ENCODE data around the gene LNX2.
A peak's percentile ranks its signal among the peaks of the same experiment; 100 is the strongest.

The LNX2 gene

GRCh38 chr13:27620377-27621115, at the start of gene LNX2:
Gene LNX2 (minus strand): TSS chr13:27620529. CDS start chr13:27581703, 38,826 bp downstream.
- DNase-seq (ENCODE audit: low read depth) = peak; percentile 82

GRCh38 chr13:27667946-27668345, 47.6 kb upstream of the LNX2 start:
- no peak for DNase-seq (ENCODE audit: low read depth)

- DNase-seq (ENCODE audit: low read depth) = no peak
Measured at GRCh38 chr13:27666951-27667350, 46.6 kb upstream of the LNX2 start.

GRCh38 chr13:27665761-27666160, 45.4 kb upstream of the LNX2 start:
- DNase-seq (ENCODE audit: low read depth) = no peak

GRCh38 chr13:27665333-27665732, 45.0 kb upstream of the LNX2 start:
- no peak for DNase-seq (ENCODE audit: low read depth)

GRCh38 chr13:27663947-27664346, 43.6 kb upstream of the LNX2 start:
- no peak for DNase-seq (ENCODE audit: low read depth)

- no peak for DNase-seq (ENCODE audit: low read depth)
Measured at GRCh38 chr13:27662738-27663470, 42.6 kb upstream of the LNX2 start.

- no peak for DNase-seq (ENCODE audit: low read depth)
Measured at GRCh38 chr13:27661017-27661416, 40.7 kb upstream of the LNX2 start.

- no peak for DNase-seq (ENCODE audit: low read depth)
Measured at GRCh38 chr13:27660511-27660910, 40.2 kb upstream of the LNX2 start.

- DNase-seq (ENCODE audit: low read depth) = no peak
Measured at GRCh38 chr13:27659145-27659865, 39.0 kb upstream of the LNX2 start.

GRCh38 chr13:27658546-27658945, 38.2 kb upstream of the LNX2 start:
- no peak for DNase-seq (ENCODE audit: low read depth)

- no peak for DNase-seq (ENCODE audit: low read depth)
Measured at GRCh38 chr13:27657724-27658123, 37.4 kb upstream of the LNX2 start.

- DNase-seq (ENCODE audit: low read depth) = no peak
Measured at GRCh38 chr13:27654816-27655215, 34.5 kb upstream of the LNX2 start.

- DNase-seq (ENCODE audit: low read depth) = no peak
Measured at GRCh38 chr13:27654059-27654458, 33.7 kb upstream of the LNX2 start.

- no peak for DNase-seq (ENCODE audit: low read depth)
Measured at GRCh38 chr13:27650312-27650711, 30.0 kb upstream of the LNX2 start.

GRCh38 chr13:27644302-27644701, 24.0 kb upstream of the LNX2 start:
- peak; percentile 77 for DNase-seq (ENCODE audit: low read depth)

- DNase-seq (ENCODE audit: low read depth) = no peak
Measured at GRCh38 chr13:27643334-27644132, 23.2 kb upstream of the LNX2 start.

- no peak for DNase-seq (ENCODE audit: low read depth)
Measured at GRCh38 chr13:27641711-27642502, 21.6 kb upstream of the LNX2 start.

- DNase-seq (ENCODE audit: low read depth) = no peak
Measured at GRCh38 chr13:27639186-27639585, 18.9 kb upstream of the LNX2 start.

- no peak for DNase-seq (ENCODE audit: low read depth)
Measured at GRCh38 chr13:27638521-27638920, 18.2 kb upstream of the LNX2 start.

GRCh38 chr13:27638001-27638400, 17.7 kb upstream of the LNX2 start:
- DNase-seq (ENCODE audit: low read depth) = no peak
